NCI-H1092 treated with DMSO at 0.1 percent for 48 hours (cell line): Measurements from ENCODE around the gene TGM2.

Experiments
- DNase-seq: peaks from one replicate; lab custom pipeline; 2025; lab: John Stamatoyannopoulos, UW

Gene TGM2

GRCh38 chr20:38199501-38200390, 34.7 kb upstream of the TGM2 start:
- DNase-seq, result no peak

GRCh38 chr20:38198238-38198861, 33.3 kb upstream of the TGM2 start:
- DNase-seq, result no peak

- no peak for DNase-seq
These were observed 32.5 kb upstream of the TGM2 start for GRCh38 chr20:38197619-38198018.

- no peak for DNase-seq
These were observed 32.1 kb upstream of the TGM2 start for GRCh38 chr20:38197217-38197616.

- no peak for DNase-seq
These were observed 31.5 kb upstream of the TGM2 start for GRCh38 chr20:38196592-38196991.

- DNase-seq, result no peak
These were observed 31.0 kb upstream of the TGM2 start for GRCh38 chr20:38196076-38196475.

GRCh38 chr20:38195521-38195920, 30.5 kb upstream of the TGM2 start:
- no peak for DNase-seq

- DNase-seq, result no peak
These were observed 30.0 kb upstream of the TGM2 start for GRCh38 chr20:38194971-38195504.

- no peak for DNase-seq
These were observed 28.6 kb upstream of the TGM2 start for GRCh38 chr20:38193586-38194105.

GRCh38 chr20:38192323-38192885, 27.3 kb upstream of the TGM2 start:
- no peak for DNase-seq

- no peak for DNase-seq
These were observed 26.6 kb upstream of the TGM2 start for GRCh38 chr20:38191654-38192053.

GRCh38 chr20:38190936-38191371, 25.9 kb upstream of the TGM2 start:
- no peak for DNase-seq

- DNase-seq, result no peak
These were observed 25.1 kb upstream of the TGM2 start for GRCh38 chr20:38190166-38190565.

- DNase-seq, result no peak
These were observed 22.4 kb upstream of the TGM2 start for GRCh38 chr20:38187517-38187916.

- DNase-seq, result no peak
These were observed 21.7 kb upstream of the TGM2 start for GRCh38 chr20:38186788-38187221.

GRCh38 chr20:38184101-38184500, 19.0 kb upstream of the TGM2 start:
- no peak for DNase-seq

- DNase-seq, result no peak
These were observed 16.9 kb upstream of the TGM2 start for GRCh38 chr20:38181971-38182370.

- no peak for DNase-seq
These were observed 16.2 kb upstream of the TGM2 start for GRCh38 chr20:38181207-38181801.

GRCh38 chr20:38180781-38181180, 15.7 kb upstream of the TGM2 start:
- DNase-seq, result no peak

- DNase-seq, result no peak
These were observed 14.8 kb upstream of the TGM2 start for GRCh38 chr20:38179846-38180245.

- DNase-seq, result no peak
These were observed 13.5 kb upstream of the TGM2 start for GRCh38 chr20:38178581-38178980.

GRCh38 chr20:38178065-38178491, 13.0 kb upstream of the TGM2 start:
- no peak for DNase-seq
